GM04503 (cell line): Measurements from ENCODE around the gene MYO1G.

Experiments
- DNase-seq: peaks from one replicate; pipeline ENCODE4 v3.0.0-alpha.2; 2012; ENCODE audit warnings: low read depth

MYO1G gene

DNA sequence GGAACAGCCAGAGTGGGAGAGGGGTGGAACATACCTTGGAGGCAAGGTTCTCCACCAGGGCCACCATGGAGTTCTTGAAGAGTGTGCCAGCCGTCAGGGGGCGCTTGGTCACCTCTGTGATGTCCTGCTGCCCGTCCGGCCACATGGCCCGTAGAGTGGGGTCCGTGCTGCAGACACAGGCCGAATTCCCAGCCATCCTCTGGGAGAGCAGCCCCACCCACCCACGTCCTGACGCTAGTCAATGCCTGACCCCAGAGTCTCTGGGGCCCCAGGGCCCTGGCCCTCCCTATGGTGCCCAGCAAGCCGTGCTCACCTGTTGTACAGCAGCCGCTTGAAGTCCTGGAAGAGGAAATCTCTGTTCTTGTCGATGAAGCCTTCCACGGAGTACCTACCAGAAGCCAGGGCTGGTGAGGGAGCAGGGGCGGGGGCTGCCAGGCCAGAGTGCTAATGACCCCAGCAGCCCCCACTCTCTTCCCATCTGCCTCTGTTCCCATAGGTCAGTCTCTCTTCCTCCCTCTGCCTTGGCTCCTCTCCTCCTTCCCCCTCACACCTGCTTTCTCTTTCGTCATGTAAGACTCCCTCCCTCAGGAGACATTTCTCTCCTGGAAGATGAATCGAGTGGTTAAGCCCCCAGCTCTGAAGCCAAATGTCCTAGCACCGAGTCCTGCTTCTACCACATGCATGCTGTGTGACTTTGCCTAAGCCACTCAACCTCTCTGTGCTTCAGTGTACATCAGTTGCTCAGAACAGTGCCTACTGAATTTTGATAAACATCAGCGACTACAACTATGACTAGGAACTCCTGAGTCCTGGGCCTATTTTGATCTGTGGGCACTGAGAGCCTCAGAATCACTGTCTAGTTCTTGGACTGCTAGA is 11.0 kb downstream of the MYO1G start:
- no peak for DNase-seq

DNA sequence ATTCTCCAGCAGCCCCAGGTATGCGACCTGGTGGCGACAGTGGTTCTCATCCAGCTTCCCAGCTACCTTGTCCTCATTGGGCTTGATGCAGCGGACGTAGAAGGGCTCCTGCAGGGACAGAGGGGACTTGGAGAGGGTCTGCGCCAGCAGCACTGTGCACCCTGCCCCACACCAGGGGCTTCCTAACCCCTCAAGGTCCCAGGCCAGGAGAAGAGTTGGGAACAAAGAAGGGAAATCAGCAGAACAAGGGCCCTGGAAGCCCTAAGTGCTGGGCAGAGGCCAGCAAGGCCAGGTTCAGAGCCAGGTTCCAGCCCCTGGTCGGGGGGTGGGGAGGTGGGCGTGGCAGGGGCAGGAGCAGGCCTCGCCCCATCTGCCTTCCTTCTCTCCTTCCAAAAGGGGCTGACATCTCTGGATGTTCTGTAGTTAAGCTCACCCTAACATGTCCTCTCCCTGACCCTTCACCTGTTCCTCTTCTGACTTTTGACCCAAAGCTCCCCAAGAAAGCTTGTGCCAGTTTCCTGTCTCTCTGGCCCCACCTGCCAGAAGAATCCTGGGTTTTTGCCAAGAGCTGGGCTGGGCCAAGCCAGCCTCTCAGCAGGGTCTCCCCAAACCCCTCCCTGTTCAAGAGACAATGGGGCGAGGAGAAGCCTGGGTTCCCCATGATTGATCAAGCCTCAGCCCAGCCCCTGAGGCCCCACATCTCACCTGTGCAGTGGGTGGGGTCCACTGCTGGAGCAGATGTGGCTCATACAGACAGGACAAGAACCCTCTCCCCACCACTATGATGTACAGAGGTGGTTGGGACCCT is 11.9 kb downstream of the MYO1G start:
- no peak for DNase-seq

DNA sequence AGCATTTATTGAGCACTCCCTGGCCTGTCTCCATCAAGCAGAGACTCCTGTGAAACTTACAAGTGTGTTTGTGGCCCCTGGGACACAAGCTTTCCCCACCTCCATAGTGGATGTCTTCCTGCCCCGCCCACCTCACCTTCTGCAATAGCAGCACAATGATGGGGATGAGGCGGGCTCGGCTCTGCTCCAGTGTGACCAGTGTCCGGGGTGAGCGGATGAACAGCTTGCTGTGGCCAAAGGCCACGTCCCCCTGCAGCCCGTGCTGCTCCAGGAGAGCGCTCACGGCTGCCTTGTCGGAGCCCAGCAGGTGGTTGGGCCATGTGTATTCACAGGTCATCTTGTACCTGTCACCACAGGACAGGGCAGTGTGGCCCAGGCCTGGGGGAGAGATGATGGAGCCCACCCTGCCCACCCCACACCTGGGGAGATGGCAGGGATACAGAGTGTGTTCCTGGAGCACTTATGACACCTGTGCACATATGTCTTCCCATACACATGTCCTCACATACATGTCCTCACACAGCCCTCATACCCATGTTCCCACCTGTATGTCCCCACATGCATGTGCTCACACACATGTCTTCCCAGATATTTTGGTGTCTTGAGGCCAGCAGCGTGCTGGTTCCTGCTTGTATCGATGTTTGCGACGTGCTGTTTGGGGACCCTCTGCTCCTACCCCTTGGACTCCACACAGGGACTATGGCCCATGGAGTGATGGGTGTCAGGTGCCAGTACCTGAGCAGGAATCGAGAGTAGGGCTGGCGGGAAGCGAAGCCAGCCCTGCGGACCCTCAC is 12.7 kb downstream of the MYO1G start:
- DNase-seq, result no peak

DNA sequence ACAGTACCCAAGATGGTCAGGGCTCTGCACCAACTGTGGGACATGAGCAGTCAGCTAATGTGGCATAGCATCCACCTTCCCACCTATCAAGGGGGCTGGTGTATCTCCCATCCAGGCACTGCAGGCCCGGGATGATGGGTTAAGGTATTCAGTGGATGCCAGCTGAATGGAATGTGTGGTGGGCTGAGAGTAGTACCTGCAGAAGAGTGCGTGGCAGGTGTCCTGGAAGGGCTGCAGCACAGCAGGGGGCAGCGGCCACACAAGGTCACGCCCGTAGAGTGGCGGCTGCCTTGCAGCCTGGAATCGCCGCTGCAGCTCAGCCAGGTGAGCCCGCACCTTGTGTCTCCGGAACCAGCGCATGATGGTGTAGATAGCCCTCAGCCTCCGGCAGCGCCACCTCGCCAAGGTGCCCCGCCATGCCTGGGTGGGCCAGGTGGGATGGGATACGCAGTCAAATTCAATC is 13.3 kb downstream of the MYO1G start:
- DNase-seq, result no peak

DNA sequence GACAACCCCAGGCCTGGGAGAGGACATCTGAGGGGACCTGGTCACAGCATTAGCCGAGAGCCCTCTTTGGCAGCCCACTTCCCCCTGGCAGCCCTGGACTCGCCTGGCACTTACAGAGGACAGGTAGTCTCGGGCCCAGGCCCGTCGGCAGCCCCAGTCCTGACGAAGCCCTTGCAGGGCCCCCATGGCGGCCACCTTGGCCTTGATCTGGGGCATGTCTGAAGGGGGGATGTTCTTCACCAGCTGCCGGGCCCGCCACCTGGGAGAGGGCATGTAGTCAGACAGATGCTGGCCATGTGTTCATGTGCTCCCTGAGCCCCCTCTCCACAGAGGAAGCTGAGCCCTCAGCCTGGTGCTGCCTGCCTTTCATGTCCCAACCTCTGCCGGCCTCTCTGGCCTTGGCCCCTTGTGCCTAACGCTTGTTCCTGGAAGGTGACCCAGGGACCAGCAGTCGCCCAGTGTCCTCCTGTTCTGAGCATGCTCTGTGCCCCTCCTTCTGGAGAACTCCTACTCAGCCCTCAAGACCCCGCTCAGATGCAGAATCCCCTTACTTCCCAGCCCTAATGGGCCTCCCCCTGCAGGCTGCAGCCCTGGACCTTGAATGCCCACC is 13.9 kb downstream of the MYO1G start:
- no peak for DNase-seq

DNA sequence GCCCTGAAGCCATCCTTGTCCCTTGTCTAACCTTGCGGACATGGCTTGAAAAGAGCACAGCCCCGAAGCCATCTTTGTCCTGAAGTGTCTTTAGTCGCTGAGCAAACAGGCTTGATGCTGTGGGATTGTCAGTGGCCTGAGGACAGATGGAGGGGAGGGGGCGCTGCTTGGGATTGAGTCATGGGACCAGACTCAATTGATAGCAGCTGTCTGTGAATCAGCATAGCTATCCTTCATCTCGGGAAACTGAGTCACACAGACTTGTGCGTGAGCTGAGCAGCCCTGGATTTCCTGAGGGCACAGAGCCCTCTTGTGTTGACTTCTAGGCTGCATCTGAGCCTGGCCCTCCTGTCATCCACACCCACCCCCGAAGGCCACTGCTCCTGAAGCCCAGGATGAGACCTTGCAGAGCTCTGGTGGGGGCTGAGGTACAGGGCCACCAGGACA is 14.4 kb downstream of the MYO1G start:
- no peak for DNase-seq

DNA sequence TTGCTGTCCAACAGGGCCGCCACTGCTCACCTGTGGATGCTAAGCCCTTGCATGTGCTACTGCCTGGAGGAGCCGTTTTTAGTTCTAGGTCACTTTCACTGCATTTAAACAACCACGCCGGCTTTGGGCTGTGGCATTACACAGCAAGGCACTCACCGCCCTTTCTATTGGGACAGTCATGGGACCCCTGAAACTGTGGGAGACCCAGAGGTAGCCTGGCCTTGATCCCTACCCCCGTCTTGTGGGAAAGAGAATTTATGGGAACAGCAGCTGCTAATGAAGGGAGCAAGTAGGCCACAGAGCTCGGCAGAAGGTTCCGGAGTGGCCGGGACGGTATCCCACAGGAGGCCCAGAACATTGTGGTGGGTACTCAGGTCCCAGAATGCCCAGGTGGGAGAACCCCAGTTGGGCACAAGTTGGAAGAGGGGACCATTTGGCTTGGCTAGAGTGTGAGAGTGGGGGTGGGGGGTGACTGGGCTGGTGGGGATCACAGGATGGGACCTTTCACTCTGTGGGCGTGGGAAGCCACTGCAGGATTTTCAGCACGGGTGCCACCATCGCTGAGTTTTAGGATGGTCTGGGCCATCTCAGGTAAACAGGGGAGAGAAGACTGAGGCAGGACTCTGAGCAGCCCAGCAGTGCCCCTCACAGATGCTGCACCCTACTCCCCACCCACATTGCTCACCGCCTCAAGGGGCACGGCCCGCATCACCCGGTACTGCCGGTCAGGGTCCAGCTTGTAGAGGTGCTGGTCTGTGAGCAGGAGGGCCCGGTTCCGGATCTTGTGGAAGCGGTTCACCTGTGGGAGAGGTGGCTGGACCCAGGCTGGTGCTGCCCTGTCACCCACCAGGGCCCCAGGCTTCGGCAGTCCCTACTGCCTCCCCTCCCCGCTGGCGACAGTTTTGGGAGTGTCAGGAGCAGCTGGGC is 15.2 kb downstream of the MYO1G start:
- DNase-seq, result no peak

DNA sequence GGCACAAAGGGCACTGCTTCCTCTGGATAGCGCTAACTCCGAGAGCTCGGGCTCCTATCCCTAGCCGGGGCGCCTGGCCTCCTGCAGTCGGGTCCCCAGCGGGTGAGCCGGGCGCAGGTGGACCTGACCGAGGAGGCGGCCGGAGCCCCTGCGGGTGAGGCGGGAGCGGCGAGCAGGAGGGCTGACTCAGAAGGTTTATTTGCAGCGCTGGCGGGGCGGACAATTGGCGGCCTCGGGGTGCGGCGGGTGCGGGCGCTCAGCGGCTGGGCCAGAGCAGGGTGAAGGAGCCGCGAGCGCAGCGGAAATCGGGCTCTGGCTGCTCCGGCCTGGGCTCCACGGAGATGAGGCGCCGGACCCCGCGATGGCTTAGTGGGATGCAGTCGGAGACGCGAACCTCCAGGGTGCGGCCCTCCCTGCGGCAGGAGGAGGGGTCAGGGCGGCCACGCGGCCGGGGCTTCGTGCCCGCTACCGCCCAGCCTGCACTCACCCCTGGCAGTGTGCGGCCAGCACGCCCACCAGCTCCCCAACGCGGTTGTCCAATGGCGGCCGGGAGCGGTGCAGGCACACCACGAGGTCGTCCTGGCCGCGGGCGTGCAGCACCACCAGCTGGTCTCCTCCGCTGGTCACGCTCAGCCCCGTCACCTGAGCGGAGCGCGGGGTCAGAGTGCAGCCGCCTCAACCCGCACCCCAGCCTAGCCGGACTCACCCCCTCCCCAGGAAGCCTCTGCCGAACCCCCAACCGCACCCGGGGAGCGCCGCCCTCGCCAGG is 16.1 kb downstream of the MYO1G start:
- no peak for DNase-seq

DNA sequence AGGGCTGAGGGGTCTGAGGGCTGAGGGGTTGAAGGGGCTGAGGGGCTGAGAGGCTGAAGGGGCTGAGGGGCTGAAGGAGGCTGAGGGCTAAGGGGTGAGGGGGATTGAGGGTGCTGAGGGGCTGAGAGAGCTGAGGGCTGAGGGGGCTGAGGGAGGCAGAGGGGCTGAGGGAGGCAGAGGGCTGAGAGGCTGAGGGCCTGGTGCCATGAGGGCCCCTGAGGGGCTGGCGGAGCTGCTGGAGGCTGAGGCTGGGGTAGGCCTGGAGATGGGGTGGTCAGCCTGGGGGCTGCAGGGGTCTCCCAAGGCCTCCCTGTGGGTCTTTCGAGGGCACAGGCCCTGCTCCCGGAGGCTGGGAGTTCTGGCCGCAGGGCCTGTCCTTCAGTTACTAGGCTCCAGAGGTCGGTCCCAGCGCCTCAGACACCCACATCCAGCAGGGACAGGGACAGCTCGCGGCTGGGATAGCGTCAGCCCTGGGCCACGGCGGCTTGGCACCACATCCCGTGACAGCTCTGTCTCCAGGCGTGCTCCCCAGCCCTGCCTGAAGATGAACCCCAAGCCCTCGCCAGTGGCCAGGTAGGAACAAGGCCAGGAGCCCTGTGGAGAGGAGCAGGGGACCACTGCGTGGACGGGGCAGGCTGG is 16.9 kb downstream of the MYO1G start:
- no peak for DNase-seq

DNA sequence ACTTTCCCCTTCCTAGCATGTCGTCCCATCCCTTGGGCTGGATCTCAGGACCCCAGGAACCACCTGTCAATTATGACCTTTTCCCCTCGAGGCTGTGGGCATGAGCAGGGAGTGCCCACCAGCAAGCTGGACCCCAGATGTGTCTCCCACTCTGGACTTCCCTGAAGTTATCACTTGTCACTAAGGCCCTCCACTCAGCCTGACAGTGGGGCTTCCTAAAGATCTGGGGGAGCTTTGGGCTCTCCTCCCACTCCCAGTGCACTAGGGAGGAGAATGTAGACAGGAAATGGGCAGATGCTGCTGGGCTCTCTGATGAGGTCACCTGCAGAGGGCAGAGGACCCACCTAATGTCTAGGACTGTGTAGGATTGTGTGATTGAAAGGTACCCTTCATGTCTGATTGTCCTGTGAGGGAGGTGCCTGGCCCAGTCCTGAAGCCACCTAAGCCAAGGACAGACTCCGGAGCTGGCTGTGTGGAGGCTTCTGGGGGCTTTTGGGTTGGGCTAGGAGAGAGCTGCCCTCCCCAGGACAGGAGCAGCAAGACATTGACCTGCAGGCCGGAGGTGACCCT is 18.7 kb downstream of the MYO1G start:
- DNase-seq, result no peak

DNA sequence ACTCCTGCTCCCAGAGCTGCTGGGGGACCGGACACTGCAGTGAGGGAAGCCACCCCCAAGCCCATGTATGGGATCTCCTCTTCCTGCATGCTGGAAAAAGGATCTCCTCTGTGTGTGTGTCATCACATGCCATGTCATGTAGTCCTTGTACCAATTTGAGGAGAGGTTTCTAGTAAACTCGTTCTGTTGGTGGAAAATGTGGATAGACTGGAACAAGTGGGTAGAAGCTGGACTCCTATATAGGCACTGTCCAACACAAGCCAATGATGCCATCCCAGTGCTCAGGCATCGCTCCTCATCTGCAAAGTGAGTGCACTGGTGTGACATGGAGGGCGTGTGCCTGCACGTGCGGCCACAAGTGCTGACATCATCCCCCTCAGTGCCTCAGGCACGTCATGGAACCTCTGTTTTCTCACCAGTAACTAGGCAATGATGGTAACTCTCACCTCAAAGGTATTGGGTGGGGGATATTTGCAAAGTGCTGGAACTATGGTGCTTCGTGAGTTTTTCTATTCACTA is 19.3 kb downstream of the MYO1G start:
- DNase-seq, result no peak

DNA sequence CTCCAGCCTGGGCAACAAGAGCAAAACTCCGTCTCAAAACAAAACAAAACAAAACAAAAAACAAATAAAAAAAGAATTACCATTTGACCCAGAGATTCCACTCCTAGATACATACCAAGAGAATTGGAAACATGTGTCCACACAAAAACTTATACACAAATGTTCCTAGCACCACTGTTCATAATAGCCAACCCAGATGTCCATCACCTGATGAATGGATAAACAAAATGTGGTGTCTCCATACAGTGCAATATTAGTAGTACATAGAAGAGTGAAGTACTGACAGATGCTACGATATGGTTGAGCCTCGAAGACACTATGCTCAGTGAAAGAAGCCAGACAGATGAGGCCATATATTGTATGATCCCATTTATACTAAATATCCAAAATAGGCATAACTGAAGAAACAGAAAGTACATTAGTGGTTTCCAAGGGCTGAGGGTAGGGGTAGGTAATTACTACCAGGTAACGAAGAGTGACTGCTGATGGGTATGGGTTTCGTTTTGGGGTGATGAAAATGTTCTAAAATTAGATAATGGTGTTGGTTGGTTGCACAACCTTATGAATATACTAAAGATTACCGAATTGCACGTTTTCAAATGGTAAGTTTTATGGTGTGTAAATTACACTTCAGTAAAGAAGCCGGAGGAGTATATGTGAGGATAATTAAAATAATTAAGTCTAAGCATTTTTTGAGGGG is 20.0 kb downstream of the MYO1G start:
- DNase-seq, result no peak

DNA sequence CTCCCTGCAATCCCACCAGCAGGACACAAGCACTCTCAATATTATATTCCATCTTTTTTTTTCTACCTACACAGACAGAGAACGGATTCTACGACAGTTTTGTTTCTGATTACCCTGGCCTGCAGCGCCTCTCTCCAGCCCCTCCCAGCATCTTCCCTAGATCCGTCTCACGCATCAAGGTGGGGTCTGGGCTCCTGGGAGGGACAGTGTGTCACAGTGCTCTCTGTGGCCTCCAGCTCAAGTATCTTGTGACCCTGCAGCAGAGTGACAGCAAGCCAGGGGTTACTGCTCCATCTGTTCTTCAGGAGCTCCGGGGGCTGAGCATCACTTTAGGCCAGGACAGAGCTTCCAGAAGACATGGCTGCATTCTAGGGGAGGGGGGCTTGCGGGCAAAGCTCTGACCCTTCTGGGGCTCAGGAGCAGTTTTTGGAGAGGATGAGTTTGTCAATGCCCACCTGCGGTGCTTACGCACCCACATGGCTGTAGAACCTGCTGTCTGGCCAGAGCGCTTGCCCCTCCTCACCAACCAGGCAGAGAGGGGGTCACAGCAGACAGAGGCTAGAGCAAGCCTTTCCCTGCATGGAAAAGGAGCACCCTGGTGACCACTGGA is 22.6 kb downstream of the MYO1G start:
- DNase-seq, result no peak

DNA sequence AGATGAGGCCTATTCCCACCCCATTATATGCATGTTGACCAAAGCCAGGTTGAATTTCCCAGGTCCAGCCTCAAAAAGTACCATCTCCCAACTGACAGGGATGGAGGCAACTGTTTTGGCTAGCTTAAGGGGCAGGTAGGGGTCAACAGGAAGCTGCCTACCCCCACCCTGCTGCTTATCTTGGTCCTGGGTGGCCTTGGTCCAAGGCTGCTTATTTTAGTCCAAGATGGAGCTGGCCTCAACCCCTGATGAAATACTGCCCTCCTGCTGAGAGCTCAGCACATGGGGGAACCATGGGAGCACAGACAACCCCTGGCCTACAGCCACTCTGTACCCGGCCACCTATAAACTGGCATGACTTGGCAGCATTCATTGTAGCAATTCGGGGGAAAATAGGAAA is 23.1 kb downstream of the MYO1G start:
- no peak for DNase-seq

DNA sequence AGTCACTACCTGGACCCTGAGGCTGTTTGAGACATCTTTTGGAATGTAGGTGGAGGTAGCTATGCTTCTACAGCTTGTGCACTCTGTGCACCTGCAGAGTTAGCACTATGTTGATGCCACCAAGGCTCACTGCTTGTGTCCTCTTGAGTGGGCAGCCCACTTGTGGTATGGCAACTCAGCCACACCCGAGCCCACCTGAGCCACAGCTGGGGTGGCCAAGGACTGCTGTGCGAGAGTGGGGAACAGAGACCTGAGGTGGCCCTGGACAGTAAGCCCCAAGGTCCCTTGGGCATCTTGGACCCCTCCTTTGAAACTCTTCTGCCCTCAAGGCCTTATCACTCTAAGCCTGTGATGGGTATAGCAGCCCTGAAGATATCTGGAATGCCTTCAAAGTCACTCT is 25.7 kb downstream of the MYO1G start:
- DNase-seq, result no peak

DNA sequence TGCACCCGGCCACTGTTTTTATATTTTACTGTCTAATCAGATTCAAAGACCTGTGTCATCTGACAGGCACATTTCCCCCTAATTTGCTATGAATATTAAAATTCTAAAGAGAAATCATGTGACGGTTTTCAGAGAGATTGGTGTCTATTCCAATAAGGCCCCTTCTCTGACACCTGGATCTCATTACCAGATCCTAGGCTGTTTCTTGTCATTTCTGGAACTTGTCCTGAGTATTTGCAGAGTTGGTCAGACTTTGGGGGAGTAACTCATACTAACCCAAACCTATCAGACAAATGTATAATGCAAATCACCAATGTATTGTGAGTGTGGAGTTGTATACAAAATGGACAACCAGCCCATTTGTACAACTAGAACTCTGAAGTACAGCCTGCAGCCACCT is 29.5 kb downstream of the MYO1G start:
- DNase-seq, result no peak

DNA sequence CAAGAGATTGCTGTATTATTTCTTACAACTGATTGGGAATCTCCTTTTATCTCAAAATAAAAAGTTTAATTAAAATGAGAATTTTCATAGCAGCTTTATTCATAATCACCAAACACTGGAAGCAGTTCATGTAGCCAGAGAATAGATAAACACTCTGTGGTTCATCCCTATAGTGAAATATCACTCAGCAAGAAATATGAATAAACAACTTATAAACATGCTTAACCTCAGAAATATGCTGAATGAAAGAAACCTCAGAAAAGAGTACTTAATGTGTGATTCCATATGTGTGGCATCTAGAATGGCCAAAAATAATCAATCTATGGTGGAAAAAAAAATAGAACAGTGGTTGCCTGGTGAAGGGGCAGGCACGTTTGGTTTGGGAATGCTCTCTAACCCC is 33.3 kb downstream of the MYO1G start:
- no peak for DNase-seq

DNA sequence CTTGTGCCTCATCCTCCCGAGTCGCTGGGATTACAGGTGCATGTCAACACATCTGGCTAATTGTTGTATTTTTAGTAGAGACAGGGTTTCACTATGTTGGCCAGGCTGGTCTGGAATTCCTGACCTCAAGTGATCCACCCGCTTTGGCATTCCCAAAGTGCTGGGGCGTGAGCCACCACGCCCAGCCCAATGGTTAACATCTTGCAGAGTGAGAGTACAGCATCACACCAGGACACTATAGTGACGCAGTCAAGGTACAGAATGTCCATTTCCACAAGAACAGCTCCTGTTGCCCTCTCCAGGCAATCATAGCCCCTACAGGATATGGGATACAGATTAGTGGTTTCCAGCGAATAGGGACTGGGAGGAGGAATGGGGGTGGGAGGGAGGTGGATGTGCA is 34.0 kb downstream of the MYO1G start:
- DNase-seq, result no peak
